CD14-positive monocyte (primary cell): ENCODE data around the gene ALG3. TPM values are rescaled to one million over a fixed set of nuclear protein-coding genes. Genes with fewer than 3 reads are reported as not detected.

Source experiments
- DNase-seq, 3 donors: peaks; one replicate each; pipeline ENCODE4 v3.0.0-alpha.2; 2011 to 2022
- H2AFZ ChIP-seq: 2 replicates; pipeline ENCODE4 v1.6.0; 2012; ENCODE audit warnings: mild to moderate bottlenecking, low read depth, low read length, inconsistent platforms; ENCODE audit not compliant: insufficient read depth, poor library complexity, severe bottlenecking
- H3K27ac ChIP-seq, 2 donors: 1 replicate in 1 of 2; 2 replicates in 1 of 2; pipeline ENCODE4 v1.5.1; 2012 to 2013; ENCODE audit warnings: low read length in 2 of 2, control low read depth in 1 of 2, inconsistent platforms in 1 of 2, low read depth in 1 of 2, mild to moderate bottlenecking in 1 of 2
- H3K27me3 ChIP-seq, 2 donors: one replicate each; pipeline versions ENCODE4 v1.6.0 to v1.6.1; 2011 to 2013; ENCODE audit warnings: low read length in 2 of 2; ENCODE audit not compliant: control insufficient read depth in 2 of 2, insufficient read depth in 2 of 2
- H3K36me3 ChIP-seq, 2 donors: replicated peaks in 1 of 2; 1 replicate in 1 of 2; 2 replicates in 1 of 2; pipeline versions ENCODE4 v1.5.1 to v1.6.1; 2012 to 2013; ENCODE audit warnings: low read length in 2 of 2, control low read depth in 1 of 2, inconsistent platforms in 1 of 2, mild to moderate bottlenecking in 1 of 2; ENCODE audit not compliant: insufficient read depth in 2 of 2, control insufficient read depth in 1 of 2
- H3K4me1 ChIP-seq, 2 donors: 1 replicate in 1 of 2; 2 replicates in 1 of 2; pipeline versions ENCODE4 v1.5.1 to v1.6.1; 2012 to 2013; ENCODE audit warnings: low read length in 2 of 2, control low read depth in 1 of 2, inconsistent platforms in 1 of 2, mild to moderate bottlenecking in 1 of 2, moderate library complexity in 1 of 2; ENCODE audit not compliant: insufficient read depth in 2 of 2, control insufficient read depth in 1 of 2
- H3K4me2 ChIP-seq: replicated peaks from 2 replicates; pipeline ENCODE3; 2012; ENCODE audit warnings: low read length, moderate library complexity, mild to moderate bottlenecking; ENCODE audit not compliant: poor library complexity, severe bottlenecking; ENCODE audit errors: extremely low read depth
- H3K4me3 ChIP-seq, 3 experiments: fragments of 200-600 bp in 1 of 3; sonication (generic) in 1 of 3; replicated peaks in 1 of 3; 1 replicate in 2 of 3; 2 replicates in 1 of 3; pipeline ENCODE4 v1.5.1; 2011 to 2013; ENCODE audit warnings: low read length in 3 of 3, mild to moderate bottlenecking in 3 of 3, control low read depth in 2 of 3, low read depth in 2 of 3, inconsistent platforms in 1 of 3, moderate library complexity in 1 of 3
- H3K79me2 ChIP-seq: 2 replicates; pipeline ENCODE4 v1.6.0; 2012; ENCODE audit warnings: mild to moderate bottlenecking, control low read depth, inconsistent platforms, low read length, moderate library complexity; ENCODE audit not compliant: insufficient read depth
- H3K9ac ChIP-seq: 2 replicates; pipeline ENCODE4 v1.6.0; 2017; ENCODE audit warnings: low read length, mild to moderate bottlenecking; ENCODE audit not compliant: insufficient read depth, poor library complexity, severe bottlenecking
- H3K9me3 ChIP-seq, 2 donors: replicated peaks in 1 of 2; 1 replicate in 1 of 2; 2 replicates in 1 of 2; pipeline versions ENCODE4 v1.5.1 to v1.6.1; 2012 to 2013; ENCODE audit warnings: low read length in 2 of 2, control low read depth in 1 of 2; ENCODE audit not compliant: control insufficient read depth in 1 of 2, insufficient read depth in 1 of 2
- H4K20me1 ChIP-seq: 2 replicates; pipeline ENCODE4 v1.6.0; 2012; ENCODE audit warnings: mild to moderate bottlenecking, low read length, control low read depth, moderate library complexity; ENCODE audit not compliant: insufficient read depth
- H3K27ac Mint-ChIP-seq, 7 donors: one replicate each; pipeline ENCODE4 v1.8.0; 2020; ENCODE audit warnings: mild to moderate bottlenecking in 7 of 7, mixed read lengths in 7 of 7, moderate library complexity in 6 of 7, inconsistent platforms in 2 of 7
- H3K27me3 Mint-ChIP-seq, 3 donors: one replicate each; pipeline ENCODE4 v1.8.0; 2021 to 2022; ENCODE audit warnings: low read depth in 3 of 3, mild to moderate bottlenecking in 3 of 3, mixed read lengths in 3 of 3, moderate library complexity in 3 of 3, inconsistent platforms in 1 of 3
- H3K36me3 Mint-ChIP-seq, 2 donors: one replicate each; pipeline ENCODE4 v1.8.0; 2020; ENCODE audit warnings: mixed read lengths in 2 of 2, inconsistent platforms in 1 of 2, mild to moderate bottlenecking in 1 of 2
- H3K4me1 Mint-ChIP-seq: one replicate; pipeline ENCODE4 v1.8.0; 2020; ENCODE audit warnings: mild to moderate bottlenecking, mixed read lengths
- H3K4me3 Mint-ChIP-seq, 2 donors: one replicate each; pipeline ENCODE4 v1.8.0; 2020; ENCODE audit warnings: mild to moderate bottlenecking in 2 of 2, mixed read lengths in 2 of 2, moderate library complexity in 1 of 2
- H3K9me3 Mint-ChIP-seq, 7 donors: one replicate each; pipeline ENCODE4 v1.8.0; 2020 to 2022; ENCODE audit warnings: mixed read lengths in 7 of 7, mild to moderate bottlenecking in 6 of 7, moderate library complexity in 6 of 7, inconsistent platforms in 2 of 7
- WGBS: methylation state at CpG from one replicate; pipeline ENCODE4 v1.1.5; 2013; ENCODE audit warnings: missing lambda C conversion rate; ENCODE audit not compliant: insufficient coverage; 5-methylcytosine and 5-hydroxymethylcytosine counted together
- intact Hi-C, 2 donors: fragments of 100-400 bp; cut with micrococcal nuclease; formaldehyde crosslinking; loops; one replicate each; pipeline versions ENCODE4 v1.15.0 to v1.15.1; 2023
- polyA plus RNA-seq, 3 donors: library from polyadenylated mRNA; depleted of rRNA in 1 of 3; unstranded in 2 of 3; stranded (reverse) in 1 of 3; fragments of 300-500 nt in 2 of 3; fragments of >200 nt in 1 of 3; fragmentation: Illumina TruSeq in 2 of 3; gene quantifications; 1 replicate in 2 of 3; 2 replicates in 1 of 3; pipeline ENCODE4 v1.2.3, GENCODE V29; 2012 to 2021
- TF ChIP-seq, protein P1 (sequence below): fragments of 200-600 bp; IDR thresholded peaks from one replicate; pipeline ENCODE4 v1.8.0; 2022; ENCODE audit warnings: antibody characterized with exemption, mild to moderate bottlenecking

ALG3 gene
- polyA plus RNA-seq, 3 donors, result 29.0 to 60.8 (median 56.4) TPM

DNA sequence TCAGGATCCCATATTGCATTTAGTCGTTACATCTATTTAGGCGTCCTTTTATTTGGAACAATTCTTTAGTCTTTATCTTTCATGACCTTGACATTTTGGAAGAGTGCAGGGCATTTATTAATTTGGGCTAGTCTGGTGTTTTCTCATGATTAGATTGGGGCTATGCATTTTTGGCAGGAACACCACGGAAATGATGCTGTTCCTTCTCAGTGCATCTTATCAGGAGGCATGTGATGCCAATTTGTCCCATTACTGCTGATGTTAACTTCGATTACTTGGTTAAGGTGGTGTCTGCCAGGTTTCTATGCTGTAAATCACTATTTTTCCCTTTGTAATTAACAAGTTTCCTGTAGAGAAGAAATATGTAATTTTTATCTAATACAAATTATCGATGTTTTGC lies 37.5 kb downstream of the ALG3 start:
- Histone ChIP-seq H3K4me2 (no peak overlapping the region), H3K36me3 (no peaks in the 10 kb centered on the region), H3K27ac (no peak overlapping the region), H3K27me3 (no peaks in the 10 kb centered on the region), H3K9me3 (no peaks in the 10 kb centered on the region), H3K4me1 (no peaks in the 10 kb centered on the region), H2AFZ (no peak overlapping the region), H4K20me1 (no peaks in the 10 kb centered on the region), H3K4me3 (no peak overlapping the region), H3K79me2 (no peaks in the 10 kb centered on the region), H3K9ac (no peak overlapping the region)
- Mint-ChIP-seq H3K4me1 (no peaks in the 10 kb centered on the region), H3K9me3 (peaks cover 0 to 3% (median 0%) of the 10 kb centered on the region in 7 donors), H3K4me3 (no peak overlapping the region), H3K36me3 (no peaks in the 10 kb centered on the region), H3K27me3 (peaks cover 21 to 33% (median 25%) of the 10 kb centered on the region in 3 donors), H3K27ac (no peak overlapping the region)
- no CpG with 5 or more reads among the region's 5 CpGs for WGBS
- no peak for DNase-seq
- TF ChIP-seq, protein P1, sequence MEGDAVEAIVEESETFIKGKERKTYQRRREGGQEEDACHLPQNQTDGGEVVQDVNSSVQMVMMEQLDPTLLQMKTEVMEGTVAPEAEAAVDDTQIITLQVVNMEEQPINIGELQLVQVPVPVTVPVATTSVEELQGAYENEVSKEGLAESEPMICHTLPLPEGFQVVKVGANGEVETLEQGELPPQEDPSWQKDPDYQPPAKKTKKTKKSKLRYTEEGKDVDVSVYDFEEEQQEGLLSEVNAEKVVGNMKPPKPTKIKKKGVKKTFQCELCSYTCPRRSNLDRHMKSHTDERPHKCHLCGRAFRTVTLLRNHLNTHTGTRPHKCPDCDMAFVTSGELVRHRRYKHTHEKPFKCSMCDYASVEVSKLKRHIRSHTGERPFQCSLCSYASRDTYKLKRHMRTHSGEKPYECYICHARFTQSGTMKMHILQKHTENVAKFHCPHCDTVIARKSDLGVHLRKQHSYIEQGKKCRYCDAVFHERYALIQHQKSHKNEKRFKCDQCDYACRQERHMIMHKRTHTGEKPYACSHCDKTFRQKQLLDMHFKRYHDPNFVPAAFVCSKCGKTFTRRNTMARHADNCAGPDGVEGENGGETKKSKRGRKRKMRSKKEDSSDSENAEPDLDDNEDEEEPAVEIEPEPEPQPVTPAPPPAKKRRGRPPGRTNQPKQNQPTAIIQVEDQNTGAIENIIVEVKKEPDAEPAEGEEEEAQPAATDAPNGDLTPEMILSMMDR, result no peak
- intact Hi-C loops, result no loop called here

DNA sequence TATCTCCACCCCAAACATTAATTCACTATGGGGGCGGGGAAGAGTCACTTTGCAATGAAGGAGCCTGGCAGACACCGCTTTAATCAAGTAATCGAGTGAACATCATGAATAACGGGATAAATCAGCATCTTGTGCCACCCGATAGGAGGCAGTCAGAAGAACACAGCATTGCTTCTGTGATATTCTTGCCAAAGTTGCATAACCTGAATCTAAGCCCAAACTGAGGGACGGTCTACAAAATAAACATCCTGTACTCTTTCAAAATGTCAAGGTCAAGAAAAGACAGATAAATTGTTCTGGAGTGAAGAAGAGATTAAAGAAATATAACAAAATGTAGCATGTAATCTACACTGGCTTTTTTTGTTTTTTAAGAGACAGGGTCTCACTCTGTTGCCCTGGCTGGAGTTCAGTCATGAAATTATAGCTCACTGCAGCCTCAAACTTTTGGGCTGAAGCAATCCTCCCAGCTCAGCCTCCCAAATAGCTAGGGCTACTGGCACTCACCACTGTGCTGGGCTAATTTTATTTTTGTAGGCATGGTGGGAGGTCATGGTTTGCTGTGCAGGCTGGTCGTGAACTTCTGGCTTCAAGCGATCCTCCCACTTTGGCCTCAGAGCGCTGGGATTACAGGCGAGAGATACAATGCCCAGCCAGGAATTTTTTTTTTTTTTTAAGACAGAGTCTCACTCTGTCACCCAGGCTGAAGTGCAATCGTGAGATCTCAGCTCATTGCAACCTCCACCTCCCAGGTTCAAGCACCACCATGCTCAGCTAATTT lies 39.4 kb downstream of the ALG3 start:
- Histone ChIP-seq H4K20me1 (no peaks in the 10 kb centered on the region), H3K79me2 (no peaks in the 10 kb centered on the region), H3K4me3 (no peak overlapping the region), H3K27ac (no peak overlapping the region), H3K4me2 (no peak overlapping the region), H3K36me3 (no peaks in the 10 kb centered on the region), H3K27me3 (no peaks in the 10 kb centered on the region), H3K9ac (no peak overlapping the region), H2AFZ (no peak overlapping the region), H3K9me3 (no peaks in the 10 kb centered on the region), H3K4me1 (no peaks in the 10 kb centered on the region)
- DNase-seq, result no peak
- no peak overlapping the region for H3K4me3 Mint-ChIP-seq
- H3K9me3 Mint-ChIP-seq, result peaks cover 0 to 3% (median 0%) of the 10 kb centered on the region in 7 donors
- no peak overlapping the region for H3K27ac Mint-ChIP-seq
- no peaks in the 10 kb centered on the region for H3K36me3 Mint-ChIP-seq
- TF ChIP-seq, protein P1, result no peak
- no peaks in the 10 kb centered on the region for H3K4me1 Mint-ChIP-seq
- peaks cover 20 to 30% (median 20%) of the 10 kb centered on the region in 3 donors for H3K27me3 Mint-ChIP-seq
- WGBS, result 87% methylated on average over 9 of the region's 11 CpGs
- intact Hi-C loops, result no loop called here
